ENCODE data around the gene MTA3. TPM values are rescaled to one million over a fixed set of nuclear protein-coding genes. Genes with fewer than 3 reads are reported as not detected.
A peak's percentile ranks its signal among the peaks of the same experiment; 100 is the strongest.
"Not testable (repeated sequence)": the region's sequence is repeated elsewhere in the genome, so short reads cannot be mapped to it uniquely, and the experiment has no call there.

MTA3 gene
- total and polyA plus RNA-seq, 2 donors (not counting 1 experiment from before 2014, with no cell fraction given), result 31.0 to 47.7 TPM

DNA sequence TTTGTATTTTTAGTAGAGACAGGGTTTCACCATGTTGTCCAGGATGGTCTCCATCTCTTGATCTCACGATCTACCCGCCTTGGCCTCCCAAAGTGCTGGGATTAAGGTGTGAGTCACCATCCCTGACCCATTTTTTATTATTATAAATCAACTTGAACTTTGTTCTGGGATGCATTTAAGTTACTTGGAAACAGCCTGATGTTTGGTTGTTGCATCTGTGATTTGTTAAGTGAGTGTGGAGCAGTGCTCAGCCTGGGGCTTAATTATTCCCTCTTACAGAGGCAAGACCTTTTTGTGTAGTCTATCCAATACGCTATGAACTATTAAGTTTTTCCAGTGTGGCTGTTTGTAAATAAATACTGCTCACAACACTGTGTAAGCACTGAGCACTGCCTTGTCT lies 32.6 kb downstream of the MTA3 start:
- H3K9me3 ChIP-seq (ENCODE audit: control insufficient read depth, insufficient read depth, low read depth, low read length), result no peaks in the 10 kb centered on the region
- H4K20me1 ChIP-seq (ENCODE audit: control insufficient read depth, extremely low read depth, insufficient read depth, low read length), result no peaks in the 10 kb centered on the region
- H3K36me3 ChIP-seq (ENCODE audit: control insufficient read depth, insufficient read depth, low read length), result no peaks in the 10 kb centered on the region
- H3K4me2 ChIP-seq (ENCODE audit: extremely low read depth, insufficient read depth, low read length), result no peak overlapping the region
- TF ChIP-seq, protein P1, sequence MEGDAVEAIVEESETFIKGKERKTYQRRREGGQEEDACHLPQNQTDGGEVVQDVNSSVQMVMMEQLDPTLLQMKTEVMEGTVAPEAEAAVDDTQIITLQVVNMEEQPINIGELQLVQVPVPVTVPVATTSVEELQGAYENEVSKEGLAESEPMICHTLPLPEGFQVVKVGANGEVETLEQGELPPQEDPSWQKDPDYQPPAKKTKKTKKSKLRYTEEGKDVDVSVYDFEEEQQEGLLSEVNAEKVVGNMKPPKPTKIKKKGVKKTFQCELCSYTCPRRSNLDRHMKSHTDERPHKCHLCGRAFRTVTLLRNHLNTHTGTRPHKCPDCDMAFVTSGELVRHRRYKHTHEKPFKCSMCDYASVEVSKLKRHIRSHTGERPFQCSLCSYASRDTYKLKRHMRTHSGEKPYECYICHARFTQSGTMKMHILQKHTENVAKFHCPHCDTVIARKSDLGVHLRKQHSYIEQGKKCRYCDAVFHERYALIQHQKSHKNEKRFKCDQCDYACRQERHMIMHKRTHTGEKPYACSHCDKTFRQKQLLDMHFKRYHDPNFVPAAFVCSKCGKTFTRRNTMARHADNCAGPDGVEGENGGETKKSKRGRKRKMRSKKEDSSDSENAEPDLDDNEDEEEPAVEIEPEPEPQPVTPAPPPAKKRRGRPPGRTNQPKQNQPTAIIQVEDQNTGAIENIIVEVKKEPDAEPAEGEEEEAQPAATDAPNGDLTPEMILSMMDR (conservative IDR thresholded peaks at IDR 0.05 in 1 of 2, IDR thresholded peaks at IDR 0.05 in 1 of 2; ENCODE audit: low read depth in 1 of 2, low read length in 2 of 2), result no peak
- no peak for TF ChIP-seq EZH2 (IDR thresholded peaks at IDR 0.05; ENCODE audit: low read length, missing control alignments)
- peak in 1 of 2 donors; percentile 5 for DNase-seq (ENCODE audit: low read depth in 2 of 2)
- H3K4me1 ChIP-seq (ENCODE audit: control insufficient read depth, extremely low read depth, insufficient read depth, low read length), result no peaks in the 10 kb centered on the region
- H3K9ac ChIP-seq (ENCODE audit: insufficient read depth, low read length), result no peak overlapping the region
- H2AFZ ChIP-seq (ENCODE audit: low read length), result no peak overlapping the region
- no peak overlapping the region for H3K27ac ChIP-seq (ENCODE audit: insufficient read depth, low read length)
- no peaks in the 10 kb centered on the region for H3K79me2 ChIP-seq (ENCODE audit: control insufficient read depth, insufficient read depth, low read length)
- no peaks in the 10 kb centered on the region for H3K27me3 ChIP-seq (ENCODE audit: control insufficient read depth, insufficient read depth, low read length)
- no peak overlapping the region for H3K4me3 ChIP-seq (replicated peaks in 1 of 4; ENCODE audit: control extremely low read depth in 1 of 4, insufficient read depth in 1 of 4, low read depth in 3 of 4, low read length in 4 of 4)

GRCh38 chr2:42602218-42602875 lies 33.9 kb downstream of the MTA3 start:
- Histone ChIP-seq H3K4me3 (replicated peaks in 1 of 4; ENCODE audit: control extremely low read depth in 1 of 4, insufficient read depth in 1 of 4, low read depth in 3 of 4, low read length in 4 of 4) (no peak overlapping the region), H3K79me2 (ENCODE audit: control insufficient read depth, insufficient read depth, low read length) (no peaks in the 10 kb centered on the region), H3K36me3 (ENCODE audit: control insufficient read depth, insufficient read depth, low read length) (no peaks in the 10 kb centered on the region), H3K4me1 (ENCODE audit: control insufficient read depth, extremely low read depth, insufficient read depth, low read length) (no peaks in the 10 kb centered on the region), H3K27ac (ENCODE audit: insufficient read depth, low read length) (no peak overlapping the region), H3K9ac (ENCODE audit: insufficient read depth, low read length) (no peak overlapping the region), H3K27me3 (ENCODE audit: control insufficient read depth, insufficient read depth, low read length) (no peaks in the 10 kb centered on the region), H2AFZ (ENCODE audit: low read length) (no peak overlapping the region), H3K9me3 (ENCODE audit: control insufficient read depth, insufficient read depth, low read depth, low read length) (no peaks in the 10 kb centered on the region), H3K4me2 (ENCODE audit: extremely low read depth, insufficient read depth, low read length) (no peak overlapping the region), H4K20me1 (ENCODE audit: control insufficient read depth, extremely low read depth, insufficient read depth, low read length) (no peaks in the 10 kb centered on the region)
- no peak for TF ChIP-seq EZH2 (IDR thresholded peaks at IDR 0.05; ENCODE audit: low read length, missing control alignments)
- TF ChIP-seq, protein P1 (conservative IDR thresholded peaks at IDR 0.05 in 1 of 2, IDR thresholded peaks at IDR 0.05 in 1 of 2; ENCODE audit: low read depth in 1 of 2, low read length in 2 of 2), result no peak
- no peak for DNase-seq (ENCODE audit: low read depth in 2 of 2)

GRCh38 chr2:42602876-42603219 lies 34.4 kb downstream of the MTA3 start:
- no peak for DNase-seq (ENCODE audit: low read depth in 2 of 2)
- no peak overlapping the region for H3K9ac ChIP-seq (ENCODE audit: insufficient read depth, low read length)

DNA sequence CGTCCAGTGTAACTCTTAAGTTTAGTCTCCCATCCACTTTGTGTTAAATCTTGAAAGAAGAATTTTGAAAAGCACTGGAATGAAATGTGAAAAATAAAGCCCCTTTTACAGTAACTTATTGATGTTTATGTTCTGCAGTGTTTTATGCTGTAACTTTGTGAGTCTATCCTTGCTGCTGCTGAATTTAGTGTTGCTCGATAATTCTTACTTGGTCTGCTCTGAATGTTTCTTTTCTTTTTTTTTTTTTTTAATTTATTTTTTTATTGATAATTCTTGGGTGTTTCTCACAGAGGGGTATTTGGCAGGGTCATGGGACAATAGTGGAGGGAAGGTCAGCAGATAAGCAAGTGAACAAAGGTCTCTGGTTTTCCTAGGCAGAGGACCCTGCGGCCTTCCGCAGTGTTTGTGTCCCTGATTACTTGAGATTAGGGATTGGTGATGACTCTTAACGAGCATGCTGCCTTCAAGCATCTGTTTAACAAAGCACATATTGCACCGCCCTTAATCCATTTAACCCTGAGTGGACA lies 36.0 kb downstream of the MTA3 start:
- H3K27me3 ChIP-seq (ENCODE audit: control insufficient read depth, insufficient read depth, low read length); H3K4me1 ChIP-seq (ENCODE audit: control insufficient read depth, extremely low read depth, insufficient read depth, low read length); H3K36me3 ChIP-seq (ENCODE audit: control insufficient read depth, insufficient read depth, low read length); H3K27ac ChIP-seq (ENCODE audit: insufficient read depth, low read length); H3K4me2 ChIP-seq (ENCODE audit: extremely low read depth, insufficient read depth, low read length); H3K9ac ChIP-seq (ENCODE audit: insufficient read depth, low read length); DNase-seq (ENCODE audit: low read depth in 2 of 2); H3K79me2 ChIP-seq (ENCODE audit: control insufficient read depth, insufficient read depth, low read length); H3K9me3 ChIP-seq (ENCODE audit: control insufficient read depth, insufficient read depth, low read depth, low read length); H3K4me3 ChIP-seq (replicated peaks in 1 of 4; ENCODE audit: control extremely low read depth in 1 of 4, insufficient read depth in 1 of 4, low read depth in 3 of 4, low read length in 4 of 4); H4K20me1 ChIP-seq (ENCODE audit: control insufficient read depth, extremely low read depth, insufficient read depth, low read length); H2AFZ ChIP-seq (ENCODE audit: low read length): not testable (repeated sequence)

More at GRCh38 chr2:42602876-42603219, 34.4 kb downstream of the MTA3 start:
- Histone ChIP-seq H3K27me3 (ENCODE audit: control insufficient read depth, insufficient read depth, low read length) (no peaks in the 10 kb centered on the region), H3K4me2 (ENCODE audit: extremely low read depth, insufficient read depth, low read length) (no peak overlapping the region), H3K9me3 (ENCODE audit: control insufficient read depth, insufficient read depth, low read depth, low read length) (no peaks in the 10 kb centered on the region), H3K27ac (ENCODE audit: insufficient read depth, low read length) (no peak overlapping the region), H4K20me1 (ENCODE audit: control insufficient read depth, extremely low read depth, insufficient read depth, low read length) (no peaks in the 10 kb centered on the region), H3K79me2 (ENCODE audit: control insufficient read depth, insufficient read depth, low read length) (no peaks in the 10 kb centered on the region), H3K4me3 (replicated peaks in 1 of 4; ENCODE audit: control extremely low read depth in 1 of 4, insufficient read depth in 1 of 4, low read depth in 3 of 4, low read length in 4 of 4) (no peak overlapping the region), H2AFZ (ENCODE audit: low read length) (no peak overlapping the region), H3K36me3 (ENCODE audit: control insufficient read depth, insufficient read depth, low read length) (no peaks in the 10 kb centered on the region), H3K4me1 (ENCODE audit: control insufficient read depth, extremely low read depth, insufficient read depth, low read length) (no peaks in the 10 kb centered on the region)
- TF ChIP-seq EZH2 (IDR thresholded peaks at IDR 0.05; ENCODE audit: low read length, missing control alignments), result no peak
- TF ChIP-seq, protein P1 (conservative IDR thresholded peaks at IDR 0.05 in 1 of 2, IDR thresholded peaks at IDR 0.05 in 1 of 2; ENCODE audit: low read depth in 1 of 2, low read length in 2 of 2), result no peak

GRCh38 chr2:42606166-42606565 lies 37.7 kb downstream of the MTA3 start:
- not testable (repeated sequence) for H2AFZ ChIP-seq (ENCODE audit: low read length); H3K4me2 ChIP-seq (ENCODE audit: extremely low read depth, insufficient read depth, low read length); H3K36me3 ChIP-seq (ENCODE audit: control insufficient read depth, insufficient read depth, low read length); H3K79me2 ChIP-seq (ENCODE audit: control insufficient read depth, insufficient read depth, low read length); H3K9ac ChIP-seq (ENCODE audit: insufficient read depth, low read length); DNase-seq (ENCODE audit: low read depth in 2 of 2); H3K4me1 ChIP-seq (ENCODE audit: control insufficient read depth, extremely low read depth, insufficient read depth, low read length); H3K27ac ChIP-seq (ENCODE audit: insufficient read depth, low read length); H3K27me3 ChIP-seq (ENCODE audit: control insufficient read depth, insufficient read depth, low read length); H4K20me1 ChIP-seq (ENCODE audit: control insufficient read depth, extremely low read depth, insufficient read depth, low read length); H3K9me3 ChIP-seq (ENCODE audit: control insufficient read depth, insufficient read depth, low read depth, low read length); H3K4me3 ChIP-seq (replicated peaks in 1 of 4; ENCODE audit: control extremely low read depth in 1 of 4, insufficient read depth in 1 of 4, low read depth in 3 of 4, low read length in 4 of 4)

All from fibroblast of lung (primary cell).